GM12878 (cell line): ENCODE results near the gene ATP10A. TPM values are rescaled to one million over a fixed set of nuclear protein-coding genes. Genes with fewer than 3 reads are reported as not detected.

Experiments used
- ATAC-seq: fragments of 200-7000 bp; cut with Tn5 transposase; 3 replicates; pipeline ENCODE4 v1.9.1; 2020; ENCODE audit warnings: mild to moderate bottlenecking, moderate library complexity
- BruUV-seq: library from RNA; stranded (reverse); fragments of 400-500 nt; replicated peaks from 2 replicates; lab custom pipeline; 2021; lab: Mats Ljungman, UMichigan
- CTCF ChIA-PET: fragments of 300-600 bp; sonication (Branson Sonifier 250); formaldehyde crosslinking; extraction: SDS; loops from one replicate; lab custom pipeline; 2021; ENCODE audit warnings: inconsistent platforms; lab: Yijun Ruan, JAX
- POLR2A ChIA-PET: fragments of 350-600 bp; formaldehyde crosslinking; extraction: SDS; loops from one replicate; lab custom pipeline; 2021; ENCODE audit warnings: inconsistent platforms; lab: Charles Lee
- RAD21 ChIA-PET: fragments of 300-600 bp; sonication (Branson Sonifier 250); formaldehyde crosslinking; loops from one replicate; lab custom pipeline; 2023; ENCODE audit warnings: antibody characterized with exemption; ENCODE audit not compliant: unreplicated experiment; lab: Charles Lee
- SMC1A ChIA-PET: fragments of 300-600 bp; sonication (Branson Sonifier 250); formaldehyde crosslinking; loops from one replicate; lab custom pipeline; 2023; ENCODE audit not compliant: unreplicated experiment, uncharacterized antibody; lab: Charles Lee
- DNase-seq: peaks from one replicate; pipeline ENCODE4 v3.0.0-alpha.2; 2011; ENCODE audit warnings: low read depth, low spot score
- FAIRE-seq: peaks from 3 replicates; lab custom pipeline; 2011; peaks lifted over from hg19 to GRCh38; lab: Jason Lieb, UNC
- H2AFZ ChIP-seq: 2 replicates; pipeline ENCODE4 v1.6.0; 2011; ENCODE audit warnings: low read depth, low read length, control low read depth; ENCODE audit not compliant: control insufficient read depth
- H3K27ac ChIP-seq: 2 replicates; pipeline ENCODE4 v1.5.1; 2011; ENCODE audit warnings: control low read depth; ENCODE audit not compliant: control insufficient read depth, insufficient read depth
- H3K27me3 ChIP-seq, 2 experiments: replicated peaks in 1 of 2; 2 replicates each; pipeline versions ENCODE4 v1.6.0 to v1.6.1; 2011; ENCODE audit warnings: low read length in 1 of 2; ENCODE audit not compliant: control insufficient read depth in 2 of 2, insufficient read depth in 2 of 2
- H3K36me3 ChIP-seq, 2 experiments: 2 replicates each; pipeline ENCODE4 v1.5.1; 2011; ENCODE audit warnings: low read length in 1 of 2; ENCODE audit not compliant: control insufficient read depth in 2 of 2, insufficient read depth in 2 of 2
- H3K4me1 ChIP-seq: 2 replicates; pipeline ENCODE4 v1.6.1; 2011; ENCODE audit warnings: mild to moderate bottlenecking, low read length, moderate library complexity, mixed read lengths; ENCODE audit not compliant: control insufficient read depth, insufficient read depth
- H3K4me2 ChIP-seq: 2 replicates; pipeline ENCODE4 v1.6.0; 2011; ENCODE audit warnings: control low read depth; ENCODE audit not compliant: control insufficient read depth, insufficient read depth
- H3K4me3 ChIP-seq: fragments of 200-600 bp; sonication (generic); 2 replicates; pipeline ENCODE4 v1.5.1; 2016
- H3K79me2 ChIP-seq: 2 replicates; pipeline ENCODE4 v1.6.0; 2011; ENCODE audit warnings: low read length; ENCODE audit not compliant: control insufficient read depth, insufficient read depth
- H3K9ac ChIP-seq: 2 replicates; pipeline ENCODE4 v1.8.0; 2011; ENCODE audit warnings: low read length, control low read depth, mixed read lengths; ENCODE audit not compliant: control insufficient read depth, insufficient read depth
- H3K9me3 ChIP-seq: replicated peaks from 3 replicates; pipeline ENCODE4 v1.5.1; 2011; ENCODE audit warnings: mild to moderate bottlenecking, low read length; ENCODE audit not compliant: control insufficient read depth, insufficient read depth
- H4K20me1 ChIP-seq: 2 replicates; pipeline ENCODE4 v1.6.0; 2011; ENCODE audit not compliant: control insufficient read depth, insufficient read depth
- BHLHE40 ChIP-seq, 2 experiments: fragments of 450-650 bp in 1 of 2; IDR thresholded peaks; 2 replicates each; pipeline ENCODE4 v1.6.1; 2011 to 2017; ENCODE audit warnings: low read depth in 2 of 2, borderline replicate concordance in 1 of 2, improper control_type of control experiment in 1 of 2, low read length in 1 of 2, mild to moderate bottlenecking in 1 of 2
- CBX5 ChIP-seq: sonication (generic); IDR thresholded peaks from 2 replicates; pipeline ENCODE4 v1.6.1; 2016; ENCODE audit warnings: low read depth, moderate library complexity, mild to moderate bottlenecking, inconsistent platforms
- CHD1 ChIP-seq: IDR thresholded peaks from 2 replicates; pipeline ENCODE4 v1.6.1; 2012; ENCODE audit warnings: low read depth, low read length, improper control_type of control experiment
- CHD2 ChIP-seq: IDR thresholded peaks from 2 replicates; pipeline ENCODE4 v1.6.1; 2011; ENCODE audit warnings: low read depth, low read length, improper control_type of control experiment, borderline replicate concordance
- CREM ChIP-seq: IDR thresholded peaks from 2 replicates; pipeline ENCODE4 v1.6.1; 2014; ENCODE audit warnings: antibody characterized with exemption, low read depth
- CTCF ChIP-seq, 3 experiments: IDR thresholded peaks in 2 of 3; conservative IDR thresholded peaks in 1 of 3; 2 replicates each; pipeline ENCODE4 v1.5.1; 2011; ENCODE audit warnings: low read depth in 3 of 3, low read length in 3 of 3, mild to moderate bottlenecking in 3 of 3, control low read depth in 2 of 3, moderate library complexity in 2 of 3, inconsistent platforms in 1 of 3, mixed read lengths in 1 of 3; ENCODE audit not compliant: control insufficient read depth in 2 of 3, insufficient read depth in 1 of 3; ENCODE audit errors: extremely low read depth in 1 of 3
- EED ChIP-seq: sonication (generic); IDR thresholded peaks from 2 replicates; pipeline ENCODE4 v1.6.1; 2016; ENCODE audit warnings: antibody characterized with exemption, low read depth
- EGR1 ChIP-seq, 2 experiments: IDR thresholded peaks; 1 replicate in 1 of 2; 2 replicates in 1 of 2; pipeline ENCODE4 v1.6.1; 2011 to 2012; ENCODE audit warnings: low read depth in 2 of 2, low read length in 2 of 2, borderline replicate concordance in 1 of 2, mild to moderate bottlenecking in 1 of 2, moderate library complexity in 1 of 2
- EP300 ChIP-seq, 2 experiments: fragments of 150-350 bp in 1 of 2; IDR thresholded peaks; 2 replicates each; pipeline ENCODE4 v1.6.1; 2011 to 2012; ENCODE audit warnings: low read depth in 2 of 2, low read length in 2 of 2, borderline replicate concordance in 1 of 2, improper control_type of control experiment in 1 of 2, inconsistent platforms in 1 of 2; ENCODE audit not compliant: control insufficient read depth in 1 of 2
- HDAC2 ChIP-seq: fragments of 200-600 bp; sonication (generic); IDR thresholded peaks from 2 replicates; pipeline ENCODE4 v1.6.1; 2017
- IRF4 ChIP-seq: IDR thresholded peaks from 2 replicates; pipeline ENCODE4 v1.6.1; 2011; ENCODE audit warnings: low read depth, low read length
- JUNB ChIP-seq: IDR thresholded peaks from 2 replicates; pipeline ENCODE4 v1.6.1; 2016; ENCODE audit warnings: antibody characterized with exemption, mild to moderate bottlenecking
- NFYB ChIP-seq: IDR thresholded peaks from 2 replicates; pipeline ENCODE4 v1.6.1; 2011; ENCODE audit warnings: low read depth, mild to moderate bottlenecking, low read length, improper control_type of control experiment, moderate library complexity; ENCODE audit not compliant: insufficient read depth
- NRF1 ChIP-seq: conservative IDR thresholded peaks from 2 replicates; pipeline ENCODE4 v1.6.1; 2011; ENCODE audit warnings: mild to moderate bottlenecking, low read depth, low read length, improper control_type of control experiment
- PAX8 ChIP-seq: fragments of 450-650 bp; IDR thresholded peaks from 2 replicates; pipeline ENCODE4 v1.6.1; 2017; ENCODE audit warnings: mild to moderate bottlenecking, moderate library complexity
- RUNX3 ChIP-seq: IDR thresholded peaks from 2 replicates; pipeline ENCODE4 v1.6.1; 2012; ENCODE audit warnings: low read length, inconsistent platforms
- SIN3A ChIP-seq: IDR thresholded peaks from 2 replicates; pipeline ENCODE4 v1.6.1; 2012; ENCODE audit warnings: low read depth, low read length, improper control_type of control experiment
- SMAD1 ChIP-seq: fragments of 450-650 bp; IDR thresholded peaks from 2 replicates; pipeline ENCODE4 v1.6.1; 2018; ENCODE audit warnings: mild to moderate bottlenecking, low read depth; ENCODE audit not compliant: partially characterized antibody
- SUPT20H ChIP-seq: IDR thresholded peaks from 2 replicates; pipeline ENCODE4 v1.6.1; 2011; ENCODE audit warnings: low read depth, mild to moderate bottlenecking, low read length, moderate library complexity, borderline replicate concordance; ENCODE audit not compliant: control insufficient read depth
- ZNF384 ChIP-seq: IDR thresholded peaks from 2 replicates; pipeline ENCODE4 v1.6.1; 2012; ENCODE audit warnings: low read depth, mild to moderate bottlenecking, low read length, improper control_type of control experiment, borderline replicate concordance
- ZSCAN29 ChIP-seq: fragments of 450-650 bp; IDR thresholded peaks from 2 replicates; pipeline ENCODE4 v1.6.1; 2017; ENCODE audit warnings: mild to moderate bottlenecking, moderate library complexity
- WGBS: methylation state at CpG from one replicate; pipeline ENCODE4 v1.1.6; 2016; ENCODE audit warnings: low lambda C conversion rate; ENCODE audit not compliant: insufficient replicate concordance, insufficient coverage; ENCODE audit errors: missing lambda C conversion rate; 5-methylcytosine and 5-hydroxymethylcytosine counted together
- in situ Hi-C: fragments of 300-500 bp; cut with MboI; formaldehyde crosslinking; loops from 9 replicates; pipeline ENCODE4 v1.14.3; 2018; ENCODE audit warnings: mixed read lengths
- intact Hi-C: fragments of 100-400 bp; cut with micrococcal nuclease; formaldehyde crosslinking; loops from one replicate; pipeline ENCODE4 v1.14.2; 2022; ENCODE audit not compliant: unreplicated experiment
- polyA plus RNA-seq, 11 experiments: library from polyadenylated mRNA; depleted of rRNA in 4 of 11; unstranded in 6 of 11; stranded (reverse) in 5 of 11; fragments of >200 nt; fragmentation: Nextera tagmentation in 4 of 11; fragmentation: Illumina TruSeq in 1 of 11; extraction: Ambion mirVana in 4 of 11; extraction: Trizol in 1 of 11; gene quantifications; 1 replicate in 1 of 11; 2 replicates in 10 of 11; pipeline versions ENCODE4 v1.2.1 to v1.2.3, GENCODE V29; 2011 to 2016; ENCODE audit warnings: inconsistent platforms in 2 of 11, missing spikeins in 2 of 11, low read depth in 1 of 11
- total RNA-seq, 4 experiments: library from RNA; depleted of rRNA in 3 of 4; stranded (reverse); fragments of >200 nt in 3 of 4; fragmentation: Illumina TruSeq in 1 of 4; extraction: Trizol in 1 of 4; gene quantifications; 2 replicates each; pipeline versions ENCODE4 v1.2.1 to v1.2.3, GENCODE V29; 2013 to 2021
- TF ChIP-seq, protein P1 (sequence below): fragments of 450-650 bp; IDR thresholded peaks from 2 replicates; pipeline ENCODE4 v1.6.1; 2016; ENCODE audit warnings: mild to moderate bottlenecking

ATP10A gene
- total and polyA plus RNA-seq, 10 of the 15 experiments (the other 5 are each of a cell fraction or from before 2014, with no cell fraction given) = 0.04 to 1.5 (median 0.31) TPM; not detected in 2

DNA sequence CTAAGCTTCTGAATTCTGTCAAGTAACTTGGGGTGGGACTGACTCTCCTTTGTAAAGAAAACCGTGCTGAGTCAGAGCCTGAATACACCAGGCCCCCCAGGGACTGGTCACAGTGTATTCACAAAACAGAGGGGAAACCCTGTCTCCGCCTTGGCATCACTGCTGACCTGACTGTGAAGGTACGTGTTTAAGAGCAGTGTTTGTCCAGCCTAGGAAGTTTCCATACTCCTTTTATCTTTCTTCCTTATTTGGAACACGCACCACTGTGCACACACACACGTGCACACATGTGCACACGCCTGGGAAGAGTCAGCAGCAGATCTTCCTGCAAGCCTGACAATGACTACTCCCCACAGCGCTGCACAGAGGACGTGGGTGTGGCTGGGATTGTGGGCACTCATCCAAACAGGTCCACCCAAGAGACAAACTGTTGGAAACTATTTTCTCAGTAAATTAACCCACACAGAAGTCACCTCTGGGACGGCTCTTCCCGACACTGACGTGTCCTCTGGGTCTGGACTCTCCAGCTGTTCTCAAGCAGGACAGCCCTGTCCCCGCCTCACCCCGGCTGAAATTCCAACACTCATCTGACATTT lies 87.7 kb downstream of the ATP10A start:
- H3K27me3 ChIP-seq = no peaks in the 10 kb centered on the region
- ChIA-PET SMC1A (no interaction called here), RAD21 (interaction anchor here (1.2 kb wide), 1 partner anchor 18 kb away, joined by 3 read pairs; no protein-coding TSS in a partner anchor), CTCF (interaction anchor here (1.3 kb wide), 1 partner anchor 8 kb away, joined by 4 read pairs; no protein-coding TSS in a partner anchor), POLR2A (no interaction called here)
- no peaks in the 10 kb centered on the region for H3K4me1 ChIP-seq
- peak; percentile 40 for DNase-seq
- no peak overlapping the region for H3K4me3 ChIP-seq
- ATAC-seq = peak; percentile 96
- H3K79me2 ChIP-seq = no peaks in the 10 kb centered on the region
- no peaks in the 10 kb centered on the region; the same call in 2 of the 3 replicates for H3K9me3 ChIP-seq
- no peaks in the 10 kb centered on the region for H3K36me3 ChIP-seq
- in situ Hi-C loops (no loop called here), intact Hi-C loops (loop anchor here (2.0 kb wide), 1 partner anchor 15 kb away; no protein-coding TSS in a partner anchor)
- peak; percentile 54 for FAIRE-seq
- H2AFZ ChIP-seq = no peak overlapping the region
- no TSS peak for BruUV-seq
- no peaks in the 10 kb centered on the region for H4K20me1 ChIP-seq
- WGBS = 9% methylated on average over 13 of the region's 13 CpGs
- H3K9ac ChIP-seq = no peak overlapping the region
- no peak overlapping the region for H3K4me2 ChIP-seq
- no peak overlapping the region for H3K27ac ChIP-seq
- no peak for TF ChIP-seq EGR1 (IDR thresholded peaks at IDR 0.05; ENCODE audit: borderline replicate concordance in 1 of 2, low read depth in 2 of 2, low read length in 2 of 2)
- no peak for TF ChIP-seq SUPT20H
- TF ChIP-seq EED = no peak
- no peak for TF ChIP-seq PAX8
- TF ChIP-seq BHLHE40 (IDR thresholded peaks at IDR 0.05; ENCODE audit: borderline replicate concordance in 1 of 2, low read depth in 2 of 2, low read length in 1 of 2) = peak; percentile 76
- no peak for TF ChIP-seq SMAD1
- TF ChIP-seq CHD1 = no peak
- TF ChIP-seq NFYB = no peak
- TF ChIP-seq HDAC2 = no peak
- no peak for TF ChIP-seq NRF1
- no peak for TF ChIP-seq CHD2
- no peak for TF ChIP-seq CREM
- no peak for TF ChIP-seq ZNF384
- TF ChIP-seq JUNB = no peak
- TF ChIP-seq CTCF (IDR thresholded peaks at IDR 0.05 in 2 of 3, conservative IDR thresholded peaks at IDR 0.05 in 1 of 3; ENCODE audit: control insufficient read depth in 2 of 3, extremely low read depth in 1 of 3, insufficient read depth in 1 of 3, low read depth in 3 of 3, low read length in 3 of 3) = no peak
- peak; percentile 76 to 78; a peak in 3 of 4 replicates for TF ChIP-seq EP300 (IDR thresholded peaks at IDR 0.05; ENCODE audit: borderline replicate concordance in 1 of 2, control insufficient read depth in 1 of 2, low read depth in 2 of 2, low read length in 2 of 2)
- TF ChIP-seq IRF4 = 0 out of 2 replicates have a peak, but pooled peaks have one; percentile 45
- TF ChIP-seq, protein P1, sequence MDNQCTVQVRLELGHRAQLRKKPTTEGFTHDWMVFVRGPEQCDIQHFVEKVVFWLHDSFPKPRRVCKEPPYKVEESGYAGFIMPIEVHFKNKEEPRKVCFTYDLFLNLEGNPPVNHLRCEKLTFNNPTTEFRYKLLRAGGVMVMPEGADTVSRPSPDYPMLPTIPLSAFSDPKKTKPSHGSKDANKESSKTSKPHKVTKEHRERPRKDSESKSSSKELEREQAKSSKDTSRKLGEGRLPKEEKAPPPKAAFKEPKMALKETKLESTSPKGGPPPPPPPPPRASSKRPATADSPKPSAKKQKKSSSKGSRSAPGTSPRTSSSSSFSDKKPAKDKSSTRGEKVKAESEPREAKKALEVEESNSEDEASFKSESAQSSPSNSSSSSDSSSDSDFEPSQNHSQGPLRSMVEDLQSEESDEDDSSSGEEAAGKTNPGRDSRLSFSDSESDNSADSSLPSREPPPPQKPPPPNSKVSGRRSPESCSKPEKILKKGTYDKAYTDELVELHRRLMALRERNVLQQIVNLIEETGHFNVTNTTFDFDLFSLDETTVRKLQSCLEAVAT = no peak
- no peak for TF ChIP-seq ZSCAN29
- no peak for TF ChIP-seq RUNX3
- TF ChIP-seq SIN3A = no peak
- no peak for TF ChIP-seq CBX5
